DND-41 (cell line): ENCODE results near the gene DCLK1.

Experiments
- CTCF ChIP-seq: IDR thresholded peaks from 2 replicates; pipeline ENCODE4 v1.5.1; 2012; ENCODE audit warnings: borderline replicate concordance, low read length, moderate library complexity, mild to moderate bottlenecking; ENCODE audit not compliant: poor library complexity, severe bottlenecking; ENCODE audit errors: extremely low read depth
- EZH2 ChIP-seq: IDR thresholded peaks from 3 replicates; pipeline ENCODE4 v1.6.1; 2012; ENCODE audit warnings: borderline replicate concordance, low read depth, mild to moderate bottlenecking, moderate library complexity, low read length, inconsistent platforms; ENCODE audit not compliant: severe bottlenecking

DNA sequence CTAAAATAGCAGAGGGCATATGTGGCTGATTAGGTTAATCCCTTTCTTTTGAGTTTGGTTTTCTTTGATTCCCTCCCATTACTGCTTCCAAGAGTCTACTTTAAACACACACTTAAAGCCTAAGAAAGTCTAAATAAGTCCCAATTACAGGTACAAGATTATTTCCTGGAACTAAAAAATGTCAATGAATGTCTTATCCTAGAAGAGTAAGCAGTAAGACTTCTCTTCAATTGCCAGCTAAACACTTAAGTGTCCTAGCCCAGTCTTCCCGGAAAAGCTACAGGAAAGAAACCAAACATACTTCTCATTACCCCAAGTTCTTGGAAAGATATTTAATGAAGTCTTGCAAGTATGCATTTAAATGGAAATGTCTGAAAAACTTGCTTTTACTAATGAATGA is 233.1 kb downstream of the DCLK1 start:
- TF ChIP-seq CTCF = no peak
- TF ChIP-seq EZH2 = no peak
